Activated T-cell treated with anti-CD3 and anti-CD28 coated beads, Interleukin-2, amount 50 U/mL, for 4 hours (primary cell): ENCODE results near the gene TCEAL7. TPM values are rescaled to one million over a fixed set of nuclear protein-coding genes. Genes with fewer than 3 reads are reported as not detected.
A peak's percentile ranks its signal among the peaks of the same experiment; 100 is the strongest.
"Not testable (repeated sequence)": the region's sequence is repeated elsewhere in the genome, so short reads cannot be mapped to it uniquely, and the experiment has no call there.

Source experiments
- ATAC-seq, 2 donors: fragments of 200-7000 bp; cut with Tn5 transposase; one replicate each; pipeline ENCODE4 v1.10.0; 2021
- DNase-seq: peaks from one replicate; pipeline ENCODE4 v3.0.0-alpha.2; 2020
- H3K27me3 Mint-ChIP-seq: one replicate; pipeline ENCODE4 v1.8.0; 2021; ENCODE audit warnings: low read depth, mixed read lengths
- H3K36me3 Mint-ChIP-seq: one replicate; pipeline ENCODE4 v1.8.0; 2022; ENCODE audit warnings: mixed read lengths; ENCODE audit not compliant: insufficient read depth
- H3K4me1 Mint-ChIP-seq: one replicate; pipeline ENCODE4 v1.8.0; 2021; ENCODE audit warnings: low read depth, mixed read lengths
- H3K4me3 Mint-ChIP-seq: one replicate; pipeline ENCODE4 v1.8.0; 2021; ENCODE audit warnings: mild to moderate bottlenecking, moderate library complexity, mixed read lengths
- H3K9me3 Mint-ChIP-seq: one replicate; pipeline ENCODE4 v1.8.0; 2021; ENCODE audit warnings: mixed read lengths
- total RNA-seq, 3 donors: library from RNA; stranded (reverse); gene quantifications; one replicate each; pipeline ENCODE4 v1.2.1, GENCODE V29; 2021

Gene TCEAL7
- total RNA-seq, 3 donors from 2014 or later: not detected

DNA sequence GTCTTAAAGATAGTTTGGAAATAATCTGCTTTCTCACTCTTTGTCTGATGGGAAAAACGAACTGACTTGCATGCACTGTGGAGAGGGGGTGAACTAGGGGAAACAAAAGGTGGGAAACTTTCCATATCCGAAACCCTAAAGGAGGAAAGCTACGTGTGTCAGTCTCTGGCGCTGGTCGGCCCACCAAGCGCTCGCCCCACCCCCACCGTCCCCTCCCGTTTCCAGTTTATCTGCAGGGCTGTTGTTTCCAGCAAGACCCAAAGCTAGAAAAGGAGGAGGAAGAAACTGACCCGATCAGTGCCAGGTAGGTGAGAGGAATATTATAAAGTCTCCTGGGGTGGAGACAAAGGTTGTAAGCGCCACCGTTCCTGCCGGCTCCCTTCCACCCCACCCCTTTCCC lies 26.8 kb downstream of the TCEAL7 start:
- H3K36me3 Mint-ChIP-seq: no peaks in the 10 kb centered on the region
- peaks cover 4% of the 10 kb centered on the region for H3K4me1 Mint-ChIP-seq
- DNase-seq: no peak
- peak overlapping the region; percentile 83 for H3K4me3 Mint-ChIP-seq
- H3K9me3 Mint-ChIP-seq: no peaks in the 10 kb centered on the region
- ATAC-seq: peak in 1 of 2 donors; percentile 14
- H3K27me3 Mint-ChIP-seq: peaks cover 7% of the 10 kb centered on the region

DNA sequence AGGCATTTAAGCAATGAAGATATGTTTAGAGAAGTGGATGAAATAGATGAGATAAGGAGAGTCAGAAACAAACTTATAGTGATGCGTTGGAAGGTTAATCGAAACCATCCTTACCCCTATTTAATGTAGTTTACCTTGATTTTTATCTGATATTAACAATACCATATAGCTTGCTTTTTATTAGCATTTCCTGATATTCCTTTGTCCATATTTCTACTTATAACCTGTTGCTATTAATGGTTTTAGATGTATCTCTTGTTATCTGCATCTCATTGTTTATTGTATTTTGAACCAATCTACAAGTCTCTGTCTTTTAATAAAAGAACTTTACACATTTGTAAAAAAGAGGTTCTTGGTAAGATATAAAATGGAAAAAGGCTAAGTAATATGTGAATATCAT lies 27.8 kb downstream of the TCEAL7 start:
- Mint-ChIP-seq H3K9me3 (no peaks in the 10 kb centered on the region), H3K4me3 (no peak overlapping the region), H3K4me1 (peaks cover 4% of the 10 kb centered on the region), H3K36me3 (no peaks in the 10 kb centered on the region), H3K27me3 (peaks cover 7% of the 10 kb centered on the region)
- DNase-seq (no peak), ATAC-seq (no peak)

DNA sequence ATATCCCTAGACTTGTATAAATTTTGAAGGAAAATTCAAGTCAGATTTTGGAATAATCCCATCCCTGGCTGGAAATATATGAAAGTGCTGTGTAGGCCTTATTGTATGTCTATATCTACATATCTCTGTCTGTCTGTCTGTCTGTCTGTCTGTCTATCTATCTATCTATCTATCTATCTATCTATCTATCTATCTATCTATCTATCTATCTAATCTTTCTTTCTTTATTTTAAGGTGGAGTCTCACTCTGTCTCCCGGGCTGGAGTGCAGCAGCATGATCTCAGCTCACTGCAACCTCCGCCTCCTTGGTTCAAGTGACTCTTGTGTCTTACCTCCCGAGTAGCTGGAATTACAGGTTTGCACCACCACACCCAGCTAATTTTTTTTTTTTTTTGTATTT lies 29.6 kb downstream of the TCEAL7 start:
- not testable (repeated sequence) for H3K4me1 Mint-ChIP-seq, ATAC-seq, H3K27me3 Mint-ChIP-seq, DNase-seq, H3K4me3 Mint-ChIP-seq, H3K36me3 Mint-ChIP-seq, H3K9me3 Mint-ChIP-seq

DNA sequence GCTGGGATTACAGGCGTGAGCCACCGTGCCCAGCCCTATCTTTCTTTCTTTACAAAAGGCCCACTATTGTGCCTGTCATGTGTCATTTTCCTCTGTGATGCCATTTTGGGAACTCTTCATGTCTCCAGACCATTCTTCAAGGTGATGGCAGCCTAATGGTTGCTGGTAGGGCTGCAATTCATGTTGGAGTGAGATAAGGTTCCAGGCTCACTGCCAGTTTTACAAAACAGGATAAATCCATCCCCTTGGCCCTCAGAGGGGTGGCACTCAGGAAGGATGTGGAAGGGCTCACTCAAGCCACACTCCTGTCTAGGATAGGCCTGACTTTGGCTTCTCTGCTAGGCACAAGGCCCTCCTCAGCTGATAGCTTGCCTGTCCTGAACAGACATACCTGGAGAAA lies 30.1 kb downstream of the TCEAL7 start:
- H3K36me3 Mint-ChIP-seq: no peaks in the 10 kb centered on the region
- ATAC-seq (no peak), DNase-seq (no peak)
- no peak overlapping the region for H3K4me3 Mint-ChIP-seq
- H3K9me3 Mint-ChIP-seq: no peaks in the 10 kb centered on the region
- peaks cover 4% of the 10 kb centered on the region for H3K4me1 Mint-ChIP-seq
- peaks cover 7% of the 10 kb centered on the region for H3K27me3 Mint-ChIP-seq

DNA sequence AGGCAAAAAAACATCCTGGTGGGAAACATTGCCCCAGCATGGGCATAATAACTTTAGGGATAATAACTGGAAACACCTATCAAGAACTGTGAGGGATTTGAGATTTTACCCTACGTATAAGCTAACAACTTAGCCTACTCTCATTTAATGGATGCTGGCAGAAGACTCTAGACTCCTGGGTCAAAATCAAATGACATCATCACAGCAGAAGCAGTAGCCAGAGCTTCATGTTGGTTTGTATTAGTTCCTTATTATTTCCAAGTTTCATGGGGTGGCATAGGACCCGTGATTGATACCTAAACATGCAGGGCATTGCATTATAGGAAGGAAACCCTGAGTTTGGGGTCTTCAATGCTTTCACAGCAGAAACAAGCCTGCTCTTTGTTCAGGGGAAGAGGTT lies 30.9 kb downstream of the TCEAL7 start:
- ATAC-seq (no peak), DNase-seq (no peak)
- Mint-ChIP-seq H3K4me1 (peaks cover 4% of the 10 kb centered on the region), H3K27me3 (peaks cover 2% of the 10 kb centered on the region), H3K9me3 (no peaks in the 10 kb centered on the region), H3K36me3 (no peaks in the 10 kb centered on the region), H3K4me3 (no peak overlapping the region)

DNA sequence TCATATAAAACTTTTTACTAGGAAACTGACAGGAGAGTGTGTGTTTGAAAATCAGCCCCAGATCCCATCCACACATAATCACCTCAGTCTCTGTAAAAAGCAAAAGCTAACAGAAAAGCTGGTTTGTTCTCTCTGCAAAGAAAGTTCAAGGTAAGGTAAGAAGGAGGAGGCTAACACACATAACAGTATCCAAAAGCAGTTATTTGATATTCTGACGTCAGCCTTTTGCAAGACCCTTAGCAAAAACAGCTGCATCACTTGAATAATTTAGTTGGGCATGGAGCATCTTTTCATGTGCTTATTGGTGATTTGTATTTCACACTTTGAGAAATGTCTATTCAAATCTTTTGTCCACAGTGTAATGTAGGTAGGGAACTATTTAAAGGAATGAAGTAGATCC lies 31.8 kb downstream of the TCEAL7 start:
- peaks cover 1% of the 10 kb centered on the region for H3K4me1 Mint-ChIP-seq
- no peaks in the 10 kb centered on the region for H3K9me3 Mint-ChIP-seq
- no peak overlapping the region for H3K4me3 Mint-ChIP-seq
- H3K27me3 Mint-ChIP-seq: no peaks in the 10 kb centered on the region
- no peaks in the 10 kb centered on the region for H3K36me3 Mint-ChIP-seq
- ATAC-seq: no peak
- no peak for DNase-seq

DNA sequence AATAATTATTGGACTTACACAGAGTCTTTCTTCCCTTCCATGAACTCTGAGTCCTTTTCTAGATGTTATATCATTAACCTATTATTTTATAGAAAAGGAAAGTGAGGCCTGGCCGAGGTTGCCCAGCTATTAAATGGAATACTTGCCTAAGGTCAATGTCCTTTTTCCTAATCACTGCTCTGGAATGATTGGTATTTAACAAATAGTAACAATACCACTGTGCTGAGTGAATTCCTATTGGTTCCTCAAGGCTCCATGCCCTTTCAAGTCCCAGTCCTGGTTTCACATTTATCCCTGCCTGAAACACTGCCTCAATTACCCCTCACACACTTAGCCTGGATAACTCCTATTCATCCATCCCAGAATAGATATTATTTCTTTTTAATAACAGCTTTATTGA lies 32.4 kb downstream of the TCEAL7 start:
- no peaks in the 10 kb centered on the region for H3K9me3 Mint-ChIP-seq
- H3K4me1 Mint-ChIP-seq: peaks cover 1% of the 10 kb centered on the region
- DNase-seq: no peak
- no peaks in the 10 kb centered on the region for H3K36me3 Mint-ChIP-seq
- no peak for ATAC-seq
- no peak overlapping the region for H3K4me3 Mint-ChIP-seq
- H3K27me3 Mint-ChIP-seq: no peaks in the 10 kb centered on the region

DNA sequence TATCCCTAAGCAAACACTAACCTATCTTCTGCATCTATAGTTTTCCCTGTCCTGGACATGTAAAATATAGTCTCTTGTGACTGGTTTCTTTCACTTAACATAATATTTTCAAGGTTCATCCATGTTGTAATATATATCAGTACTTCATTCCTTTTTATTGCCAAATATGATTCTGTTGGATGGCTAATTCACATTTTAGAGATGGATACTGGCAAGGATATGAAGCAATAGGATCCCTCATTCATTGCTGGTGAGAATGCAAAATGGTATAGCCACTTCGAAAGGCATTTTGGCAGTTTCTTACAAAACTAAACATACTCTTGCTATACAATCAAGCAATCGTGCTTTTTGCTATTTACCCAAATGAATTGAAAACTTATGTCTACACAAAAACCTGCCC lies 33.0 kb downstream of the TCEAL7 start:
- no peak overlapping the region for H3K4me3 Mint-ChIP-seq
- no peaks in the 10 kb centered on the region for H3K9me3 Mint-ChIP-seq
- H3K27me3 Mint-ChIP-seq: no peaks in the 10 kb centered on the region
- DNase-seq (no peak), ATAC-seq (no peak)
- no peaks in the 10 kb centered on the region for H3K36me3 Mint-ChIP-seq
- no peaks in the 10 kb centered on the region for H3K4me1 Mint-ChIP-seq

DNA sequence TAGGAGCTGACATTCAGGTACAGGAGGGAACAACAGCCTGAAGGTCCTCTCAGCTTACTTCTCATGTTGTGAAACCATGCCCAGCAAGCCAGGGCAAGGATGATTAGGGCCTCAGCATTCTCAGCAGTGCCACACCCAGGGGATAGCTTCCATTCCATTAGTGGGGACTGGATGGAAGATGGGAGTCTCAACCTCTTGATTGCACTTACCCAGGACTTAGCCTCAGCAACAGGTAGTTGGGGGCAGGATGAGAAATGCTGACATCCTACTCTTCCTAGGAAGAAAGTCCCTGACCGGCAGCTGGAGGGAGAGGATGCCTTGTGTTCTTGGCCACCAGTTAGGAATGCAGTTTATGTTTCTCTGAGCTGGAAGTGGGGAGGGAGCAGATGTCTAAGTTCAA lies 37.5 kb downstream of the TCEAL7 start:
- H3K27me3 Mint-ChIP-seq: no peaks in the 10 kb centered on the region
- H3K4me1 Mint-ChIP-seq: no peaks in the 10 kb centered on the region
- H3K36me3 Mint-ChIP-seq: no peaks in the 10 kb centered on the region
- no peak for ATAC-seq
- no peaks in the 10 kb centered on the region for H3K9me3 Mint-ChIP-seq
- no peak overlapping the region for H3K4me3 Mint-ChIP-seq
- no peak for DNase-seq

DNA sequence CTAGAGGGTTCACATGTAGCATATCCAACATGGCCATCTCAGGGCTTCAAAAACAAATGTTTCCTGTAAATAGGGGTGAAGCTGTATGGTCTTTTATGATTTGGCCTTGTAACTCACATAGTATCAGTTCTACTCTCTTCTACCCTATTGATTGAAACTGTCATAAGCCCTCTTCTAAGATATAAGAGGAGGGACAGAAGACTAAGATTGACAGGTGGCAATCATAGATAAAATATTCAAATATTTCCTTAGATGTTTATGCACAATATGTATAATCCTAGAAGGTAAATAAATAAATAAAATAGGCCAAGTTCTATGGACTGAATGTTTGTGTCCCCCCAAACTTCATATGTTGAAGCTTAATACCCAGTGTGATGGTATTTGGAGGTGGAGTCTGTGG lies 39.4 kb downstream of the TCEAL7 start:
- H3K36me3 Mint-ChIP-seq: no peaks in the 10 kb centered on the region
- no peak for ATAC-seq
- no peaks in the 10 kb centered on the region for H3K27me3 Mint-ChIP-seq
- H3K4me1 Mint-ChIP-seq: no peaks in the 10 kb centered on the region
- no peaks in the 10 kb centered on the region for H3K9me3 Mint-ChIP-seq
- no peak overlapping the region for H3K4me3 Mint-ChIP-seq
- no peak for DNase-seq

DNA sequence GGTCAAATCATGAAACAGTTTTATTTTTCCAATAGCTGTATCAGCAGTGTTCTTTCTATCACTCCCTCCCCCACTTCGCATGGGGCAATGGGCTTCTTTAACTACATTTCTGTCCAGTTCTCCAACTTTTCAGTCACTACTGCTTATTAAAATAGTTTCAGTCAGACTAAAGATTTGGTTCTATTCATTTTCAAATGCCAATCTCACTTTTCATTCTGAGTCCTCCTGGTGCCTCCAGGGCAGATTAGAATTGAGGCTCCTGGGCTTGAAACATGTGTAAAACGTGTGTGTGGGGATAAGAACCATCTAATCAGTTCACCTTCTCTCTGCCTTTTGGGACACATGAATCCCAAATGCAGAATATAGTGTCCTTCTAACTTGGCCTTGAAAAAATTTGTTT lies 42.8 kb downstream of the TCEAL7 start:
- no peaks in the 10 kb centered on the region for H3K27me3 Mint-ChIP-seq
- ATAC-seq: no peak
- no peaks in the 10 kb centered on the region for H3K36me3 Mint-ChIP-seq
- peaks cover 5% of the 10 kb centered on the region for H3K4me1 Mint-ChIP-seq
- no peak for DNase-seq
- H3K4me3 Mint-ChIP-seq: no peak overlapping the region
- no peaks in the 10 kb centered on the region for H3K9me3 Mint-ChIP-seq

DNA sequence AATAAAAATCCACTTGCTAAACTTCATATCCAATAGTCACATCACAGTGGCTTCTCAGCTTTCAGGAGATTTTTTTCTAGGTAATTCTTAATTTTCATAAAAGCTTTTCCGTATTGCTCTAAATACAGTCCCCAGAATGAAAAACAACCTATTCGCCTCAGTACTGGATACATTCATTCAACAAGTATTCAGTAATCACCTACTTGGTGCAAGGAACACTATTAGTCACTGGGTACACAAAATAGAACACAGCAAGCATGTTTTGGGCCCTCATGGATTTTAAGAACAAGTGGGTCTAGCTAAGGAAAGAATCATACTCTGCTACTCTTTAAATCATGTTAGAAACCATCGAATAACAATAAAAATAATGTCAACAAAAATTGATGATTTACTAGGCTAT lies 43.5 kb downstream of the TCEAL7 start:
- peaks cover 5% of the 10 kb centered on the region for H3K4me1 Mint-ChIP-seq
- no peak overlapping the region for H3K4me3 Mint-ChIP-seq
- no peaks in the 10 kb centered on the region for H3K9me3 Mint-ChIP-seq
- no peak for ATAC-seq
- no peak for DNase-seq
- H3K36me3 Mint-ChIP-seq: no peaks in the 10 kb centered on the region
- H3K27me3 Mint-ChIP-seq: no peaks in the 10 kb centered on the region

DNA sequence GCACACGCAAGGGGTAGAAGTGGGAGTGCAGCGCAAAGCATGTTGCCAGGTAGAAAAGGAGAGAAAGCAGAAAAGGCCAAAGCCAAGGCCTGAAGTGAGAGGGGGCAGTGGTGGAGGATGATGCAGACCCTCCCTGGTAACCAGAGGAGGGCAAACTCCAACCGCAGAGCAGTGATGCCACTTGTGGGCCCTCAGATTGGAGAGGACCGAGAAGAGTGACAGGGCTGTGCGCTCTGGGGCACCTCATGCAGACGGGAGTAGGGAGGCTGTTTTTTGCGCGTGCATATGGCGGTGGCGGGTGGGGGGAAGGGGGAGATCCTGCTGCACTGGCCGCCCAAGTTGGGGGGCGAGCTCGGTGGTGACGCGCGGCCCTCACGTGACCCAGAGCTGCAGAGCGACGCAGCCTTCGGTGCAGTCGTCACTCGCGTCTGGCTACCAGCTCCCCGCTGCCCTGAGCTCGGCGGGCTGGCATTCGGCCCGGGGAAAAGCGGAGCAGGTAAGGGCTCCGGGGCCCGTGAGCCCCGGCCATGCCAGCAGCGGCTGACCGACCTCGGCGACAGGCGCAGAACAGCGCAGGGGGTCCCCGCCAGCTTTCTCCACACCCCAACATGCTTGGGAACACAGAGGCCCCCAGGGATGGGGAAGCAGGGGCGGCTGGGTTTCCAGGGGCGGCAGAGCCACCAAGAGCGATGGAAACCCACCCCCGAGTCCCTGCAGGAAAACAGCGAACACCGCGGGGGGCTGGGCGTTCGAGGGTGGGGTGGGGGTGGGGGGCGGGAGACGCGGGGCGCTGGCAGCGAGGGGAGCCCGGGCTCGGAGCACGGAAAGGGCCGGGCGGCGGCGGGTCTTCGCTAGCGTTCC lies 46.3 kb downstream of the TCEAL7 start, which contains the start of gene BEX3:
Gene BEX3, plus strand, starts transcription at position 421 of the 861 bp plus-strand sequence. CDS start 984 bp downstream, outside the sequence.
- DNase-seq (no peak), ATAC-seq (peak; percentile 77 to 78)
- Mint-ChIP-seq H3K4me3 (peak within 1 kb of the TSS; percentile 76), H3K27me3 (no peaks in the 10 kb centered on the region), H3K9me3 (no peaks in the 10 kb centered on the region), H3K36me3 (no peaks in the 10 kb centered on the region), H3K4me1 (peaks cover 5% of the 10 kb centered on the region)

DNA sequence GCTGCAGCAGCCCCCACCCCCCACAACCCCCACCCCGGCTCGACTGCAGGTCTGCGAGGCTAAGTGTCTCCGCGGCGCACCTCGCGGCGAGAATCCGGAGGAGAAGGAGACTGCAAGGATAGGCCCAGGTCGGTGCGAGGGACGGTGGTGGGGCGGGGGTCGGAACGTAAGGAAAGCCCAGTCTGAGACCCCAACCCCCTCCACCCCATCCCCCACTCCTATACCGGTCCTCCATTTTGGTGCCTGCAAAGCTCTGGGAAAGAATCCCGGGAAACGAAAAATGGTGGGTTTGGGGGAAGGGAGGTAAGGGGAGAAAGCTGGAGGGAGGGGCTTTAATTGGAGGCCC lies 46.9 kb downstream of the TCEAL7 start:
- H3K4me1 Mint-ChIP-seq: peaks cover 5% of the 10 kb centered on the region
- H3K36me3 Mint-ChIP-seq: no peaks in the 10 kb centered on the region
- DNase-seq: no peak
- peak overlapping the region; percentile 76 for H3K4me3 Mint-ChIP-seq
- H3K9me3 Mint-ChIP-seq: no peaks in the 10 kb centered on the region
- H3K27me3 Mint-ChIP-seq: no peaks in the 10 kb centered on the region
- ATAC-seq: peak in 1 of 2 donors; percentile 23

DNA sequence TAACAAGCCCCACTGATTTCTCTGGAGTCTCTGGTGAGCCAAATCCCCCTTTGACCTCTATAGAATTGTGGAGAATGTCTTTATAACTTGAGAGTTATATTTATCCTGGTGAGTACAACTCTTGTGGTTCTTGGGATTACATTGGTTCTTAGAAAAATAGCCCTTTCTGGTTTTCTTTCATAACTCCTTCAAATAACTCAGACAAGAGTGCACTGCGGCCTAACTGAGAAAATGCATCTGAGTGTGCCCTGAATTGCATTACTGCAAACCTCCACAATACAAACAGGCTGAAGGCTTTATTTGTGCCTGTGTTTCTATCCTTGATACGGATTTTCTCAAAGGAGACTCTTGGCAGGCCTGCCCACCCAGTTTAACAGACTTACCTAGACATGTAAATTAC lies 49.0 kb downstream of the TCEAL7 start:
- no peak for DNase-seq
- H3K4me3 Mint-ChIP-seq: no peak overlapping the region
- H3K36me3 Mint-ChIP-seq: no peaks in the 10 kb centered on the region
- H3K4me1 Mint-ChIP-seq: peaks cover 5% of the 10 kb centered on the region
- ATAC-seq: no peak
- H3K9me3 Mint-ChIP-seq: no peaks in the 10 kb centered on the region
- H3K27me3 Mint-ChIP-seq: no peaks in the 10 kb centered on the region
